ENCODE data around the gene GALK1. TPM values are rescaled to one million over a fixed set of nuclear protein-coding genes. Genes with fewer than 3 reads are reported as not detected.
A peak's percentile ranks its signal among the peaks of the same experiment; 100 is the strongest.

Gene GALK1
- total and polyA plus RNA-seq, 2 of the 13 experiments (the other 11 are each of a cell fraction or from before 2014, with no cell fraction given), result 59.9 to 93.6 TPM

DNA sequence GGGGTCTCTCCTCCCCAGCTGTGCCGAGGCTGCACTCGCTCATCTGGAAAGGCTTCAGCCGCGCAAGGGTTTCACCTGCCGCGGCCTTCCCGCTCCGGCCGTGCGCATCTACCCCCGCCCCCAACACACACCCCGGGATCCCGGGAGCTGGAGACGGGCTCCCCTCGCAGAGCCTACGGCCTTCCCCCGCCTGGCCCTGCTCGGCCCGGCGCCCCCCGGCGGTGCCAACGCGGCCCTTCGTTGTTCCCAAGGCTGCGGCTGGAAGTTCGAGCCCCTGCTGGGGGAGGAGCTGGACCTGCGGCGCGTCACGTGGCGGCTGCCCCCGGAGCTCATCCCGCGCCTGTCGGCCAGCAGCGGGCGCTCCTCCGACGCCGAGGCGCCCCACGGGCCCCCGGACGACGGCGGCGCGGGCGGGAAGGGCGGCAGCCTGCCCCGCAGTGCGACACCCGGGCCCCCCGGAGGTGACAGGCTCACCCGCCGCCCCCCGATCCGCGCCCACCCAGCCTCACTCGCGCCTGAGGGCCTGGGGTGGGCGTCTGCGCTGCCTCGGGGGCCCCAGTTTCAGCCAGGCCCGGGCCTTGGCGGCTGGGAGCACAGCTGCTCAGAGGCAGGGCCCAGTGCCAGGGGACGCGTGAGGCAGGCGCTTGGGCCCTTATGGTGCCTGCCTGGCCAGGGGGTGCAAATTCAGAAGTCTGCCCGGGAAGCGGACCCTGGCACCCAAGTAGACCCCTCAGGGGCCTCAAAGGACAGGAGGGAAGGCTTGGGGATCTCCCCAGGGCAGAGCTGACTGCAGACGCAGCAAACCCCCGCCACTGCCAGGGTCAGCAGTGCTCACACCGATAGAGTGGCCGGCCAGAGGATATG is 11.2 kb downstream of the GALK1 start (continued):
- TF ChIP-seq ZNF34 (CRISPR knock-in tag; IDR thresholded peaks at IDR 0.05; ENCODE audit: borderline replicate concordance) (no peak), FOXJ3 (CRISPR knock-in tag; IDR thresholded peaks at IDR 0.05; ENCODE audit: borderline replicate concordance) (peak; percentile 49; the same call in 1 of the 2 replicates), THAP8 (CRISPR knock-in tag; IDR thresholded peaks at IDR 0.05; ENCODE audit: borderline replicate concordance) (no peak), ZSCAN21 (CRISPR knock-in tag; IDR thresholded peaks at IDR 0.05; ENCODE audit: borderline replicate concordance) (peak; percentile 97), TCF7L2 (IDR thresholded peaks at IDR 0.05; ENCODE audit: low read depth, low read length) (no peak), ATM (IDR thresholded peaks at IDR 0.05; ENCODE audit: borderline replicate concordance) (no peak), IRF9 (CRISPR knock-in tag; IDR thresholded peaks at IDR 0.05; ENCODE audit: borderline replicate concordance) (peak; percentile 89; the same call in 1 of the 2 replicates), HNF1A (IDR thresholded peaks at IDR 0.05; ENCODE audit: low read depth) (no peak), HNF1A (CRISPR knock-in tag; IDR thresholded peaks at IDR 0.05; ENCODE audit: borderline replicate concordance) (no peak), U2AF2 (IDR thresholded peaks at IDR 0.05; ENCODE audit: low read depth, low read length) (0 out of 2 replicates have a peak, but pooled peaks have one; percentile 24), RELA (CRISPR knock-in tag; IDR thresholded peaks at IDR 0.05) (no peak), ZBTB3 (CRISPR knock-in tag; IDR thresholded peaks at IDR 0.05; ENCODE audit: borderline replicate concordance, low read depth) (no peak), YY1 (IDR thresholded peaks at IDR 0.05; ENCODE audit: insufficient read depth, insufficient replicate concordance, low read depth, low read length) (peak; percentile 81), ARID2 (CRISPR knock-in tag; IDR thresholded peaks at IDR 0.05; ENCODE audit: borderline replicate concordance) (peak; percentile 67; the same call in 1 of the 2 replicates), PHF21A (CRISPR knock-in tag; IDR thresholded peaks at IDR 0.05) (peak; percentile 37; the same call in 1 of the 2 replicates), KLF9 (CRISPR knock-in tag; IDR thresholded peaks at IDR 0.05; ENCODE audit: low read depth) (no peak), THAP9 (CRISPR knock-in tag; IDR thresholded peaks at IDR 0.05; ENCODE audit: borderline replicate concordance) (no peak), ZNF12 (CRISPR knock-in tag; IDR thresholded peaks at IDR 0.05) (no peak; the same call in 1 of the 2 replicates), DNMT1 (CRISPR knock-in tag; IDR thresholded peaks at IDR 0.05) (peak; percentile 89)

Measured in HepG2 (cell line).